Measurements from ENCODE around the gene KBTBD12. TPM values are rescaled to one million over a fixed set of nuclear protein-coding genes. Genes with fewer than 3 reads are reported as not detected.
A peak's percentile ranks its signal among the peaks of the same experiment; 100 is the strongest.

KBTBD12 gene
- polyA plus RNA-seq, 1 donor from 2014 or later, result not detected

DNA sequence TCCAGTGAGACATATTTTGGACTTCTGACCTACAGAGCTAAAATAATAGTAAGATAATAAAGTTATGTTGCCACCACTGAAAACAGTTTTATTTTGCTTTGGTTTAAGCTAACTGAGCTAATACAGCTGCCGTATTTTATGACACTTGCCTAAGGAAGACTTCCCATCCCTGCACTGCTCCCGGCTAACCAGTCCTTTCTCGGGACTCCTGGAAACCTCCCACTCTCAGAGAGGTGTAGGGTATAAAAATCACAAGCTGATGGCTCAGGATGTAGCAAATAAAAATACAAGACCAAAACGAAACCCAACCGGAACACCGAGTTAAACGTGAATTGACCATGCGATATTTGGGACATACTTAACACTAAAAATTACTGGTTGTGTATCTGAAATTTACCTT, 448 bp upstream of the KBTBD12 start:
- H3K27me3 Mint-ChIP-seq, result peaks cover 22% of the 10 kb centered on the region
- no peak overlapping the region for H3K27ac Mint-ChIP-seq
- no peaks in the 10 kb centered on the region for H3K4me1 Mint-ChIP-seq
- H3K4me3 Mint-ChIP-seq, result peak overlapping the region in 2 of 4 donors; percentile 31 to 51
- no peaks in the 10 kb centered on the region for H3K36me3 Mint-ChIP-seq
- H3K9me3 Mint-ChIP-seq, result peaks cover 1 to 7% (median 7%) of the 10 kb centered on the region in 3 donors

DNA sequence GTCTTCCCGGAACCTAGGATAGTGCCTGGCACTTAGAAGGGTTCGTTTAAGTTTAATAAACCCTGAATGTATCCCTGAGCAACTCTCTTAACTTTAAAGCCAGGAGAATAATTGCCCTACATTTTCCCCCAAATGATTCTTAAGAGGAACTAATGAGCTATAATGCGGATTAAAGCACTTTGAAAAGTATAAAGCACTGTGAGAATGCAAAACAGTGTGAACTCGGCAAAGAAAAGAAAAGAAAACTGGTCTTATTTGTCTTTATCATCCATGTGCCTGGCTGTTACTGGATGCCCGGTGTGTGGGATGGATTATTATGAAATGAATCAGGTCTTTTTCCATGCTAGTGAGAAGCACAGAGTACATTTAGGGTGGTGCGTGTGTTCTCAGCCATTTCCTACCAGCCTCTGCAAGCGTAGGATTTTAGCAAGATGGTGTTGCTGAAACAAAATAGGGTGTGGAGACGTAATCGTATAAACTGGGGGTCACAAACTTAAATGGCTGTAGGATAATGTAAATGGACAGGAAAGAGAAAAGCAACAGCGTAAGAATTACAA, 983 bp downstream of the KBTBD12 start:
- Mint-ChIP-seq H3K9me3 (peaks cover 1 to 7% (median 7%) of the 10 kb centered on the region in 3 donors), H3K27me3 (peaks cover 19% of the 10 kb centered on the region), H3K4me1 (no peaks in the 10 kb centered on the region), H3K27ac (no peak overlapping the region), H3K4me3 (peak overlapping the region in 2 of 4 donors; percentile 4 to 36), H3K36me3 (no peaks in the 10 kb centered on the region)

DNA sequence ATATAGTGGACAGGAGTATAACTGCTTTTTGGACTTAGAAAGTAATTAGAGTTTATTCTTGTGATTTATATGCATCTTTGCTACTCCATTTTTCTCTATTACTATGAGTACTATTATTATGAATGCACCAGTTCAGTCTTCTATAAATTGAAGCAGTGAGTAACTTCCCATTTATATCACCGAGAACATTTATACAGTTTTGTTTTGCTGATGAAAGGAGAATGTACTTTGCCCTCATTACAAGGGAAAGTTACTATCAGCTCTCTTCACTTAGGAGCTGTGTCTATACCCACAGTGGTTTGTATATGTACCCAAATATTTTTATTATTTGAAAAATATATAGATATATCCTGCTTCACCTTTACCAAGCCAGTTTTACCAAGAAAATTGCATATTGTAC, 5.7 kb downstream of the KBTBD12 start:
- peaks cover 2% of the 10 kb centered on the region for H3K27me3 Mint-ChIP-seq
- no peaks in the 10 kb centered on the region for H3K9me3 Mint-ChIP-seq
- no peak overlapping the region for H3K4me3 Mint-ChIP-seq
- no peaks in the 10 kb centered on the region for H3K36me3 Mint-ChIP-seq
- H3K27ac Mint-ChIP-seq, result no peak overlapping the region
- peaks cover 6 to 7% (median 7%) of the 10 kb centered on the region in 3 donors for H3K4me1 Mint-ChIP-seq

DNA sequence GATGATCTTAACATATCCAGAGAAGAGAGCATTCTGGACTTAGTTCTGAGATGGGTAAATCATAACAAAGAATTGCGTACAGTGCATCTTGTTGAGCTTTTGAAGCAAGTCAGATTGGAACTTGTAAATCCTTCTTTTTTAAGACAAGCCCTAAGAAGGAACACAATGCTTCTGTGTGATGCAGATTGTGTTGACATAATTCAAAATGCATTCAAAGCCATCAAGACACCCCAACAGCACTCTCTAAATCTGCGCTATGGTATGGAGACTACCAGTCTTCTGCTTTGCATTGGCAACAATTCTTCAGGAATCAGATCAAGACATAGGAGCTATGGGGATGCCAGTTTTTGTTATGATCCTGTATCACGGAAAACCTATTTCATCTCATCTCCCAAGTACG, 8.6 kb downstream of the KBTBD12 start:
- Mint-ChIP-seq H3K4me1 (peaks cover 6 to 10% (median 8%) of the 10 kb centered on the region in 3 donors), H3K4me3 (no peak overlapping the region), H3K36me3 (peaks cover 2% of the 10 kb centered on the region), H3K27me3 (peaks cover 2% of the 10 kb centered on the region), H3K9me3 (no peaks in the 10 kb centered on the region), H3K27ac (no peak overlapping the region)

DNA sequence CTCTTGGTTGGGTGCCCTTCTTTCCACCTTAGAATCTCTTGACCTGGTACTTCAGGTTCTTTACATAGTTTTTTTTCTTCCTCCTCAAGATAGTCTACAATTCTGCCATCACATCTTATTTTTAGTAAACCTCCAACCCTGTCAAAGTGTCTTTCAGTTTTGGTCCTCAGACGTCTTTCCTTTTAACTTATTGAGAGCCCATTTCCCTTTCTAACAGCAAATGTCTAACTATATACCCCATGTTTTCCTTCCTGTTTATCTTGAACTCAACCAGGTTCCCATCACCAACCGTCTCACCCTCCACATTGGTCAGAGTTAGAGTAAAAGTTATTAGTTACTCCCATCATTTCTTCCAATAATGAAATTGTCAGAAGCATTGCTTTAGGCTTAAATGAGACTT, 10.4 kb downstream of the KBTBD12 start:
- H3K4me1 Mint-ChIP-seq, result peaks cover 6 to 10% (median 8%) of the 10 kb centered on the region in 3 donors
- H3K36me3 Mint-ChIP-seq, result peaks cover 2% of the 10 kb centered on the region
- peak overlapping the region in 1 of 4 donors; percentile 28 for H3K4me3 Mint-ChIP-seq
- H3K9me3 Mint-ChIP-seq, result peaks cover 0 to 2% (median 0%) of the 10 kb centered on the region in 3 donors
- no peak overlapping the region for H3K27ac Mint-ChIP-seq
- peaks cover 2% of the 10 kb centered on the region for H3K27me3 Mint-ChIP-seq

DNA sequence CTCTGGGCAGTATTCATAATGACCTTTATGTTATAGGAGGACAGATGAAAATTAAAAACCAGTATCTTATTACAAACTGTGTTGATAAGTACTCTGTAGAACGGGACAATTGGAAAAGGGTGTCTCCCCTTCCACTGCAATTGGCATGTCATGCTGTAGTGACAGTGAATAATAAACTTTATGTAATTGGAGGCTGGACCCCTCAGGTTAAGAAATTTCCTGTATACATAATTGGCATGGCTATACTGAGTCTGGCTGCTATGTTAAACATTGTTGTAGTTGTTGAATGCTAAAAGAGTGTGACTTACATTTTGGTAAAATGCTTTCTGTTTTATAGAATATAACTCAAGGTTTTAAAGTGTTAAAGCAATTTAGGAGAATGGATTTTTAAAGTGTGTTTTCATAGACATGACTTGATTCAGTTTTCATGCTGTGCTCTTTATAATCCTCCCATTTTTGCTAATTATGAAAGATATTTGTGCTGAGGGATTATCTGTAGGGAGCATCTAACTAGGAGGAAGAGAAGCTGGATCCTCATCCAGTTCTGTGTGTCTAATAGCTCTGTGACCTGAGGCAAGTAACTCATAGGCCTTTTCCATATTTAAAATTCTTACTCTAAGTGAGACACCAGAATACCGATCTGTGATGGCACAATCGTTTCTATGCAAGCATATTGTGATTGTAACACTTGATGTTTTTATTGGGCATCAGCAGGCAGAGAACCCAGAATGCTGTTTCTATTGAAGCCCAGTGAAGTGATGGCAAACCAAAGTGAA, 13.0 kb downstream of the KBTBD12 start:
- Mint-ChIP-seq H3K36me3 (peaks cover 2% of the 10 kb centered on the region), H3K27ac (no peak overlapping the region), H3K27me3 (peaks cover 2% of the 10 kb centered on the region), H3K4me1 (peaks cover 6 to 10% (median 8%) of the 10 kb centered on the region in 3 donors), H3K9me3 (peaks cover 0 to 2% (median 0%) of the 10 kb centered on the region in 3 donors), H3K4me3 (no peak overlapping the region)

DNA sequence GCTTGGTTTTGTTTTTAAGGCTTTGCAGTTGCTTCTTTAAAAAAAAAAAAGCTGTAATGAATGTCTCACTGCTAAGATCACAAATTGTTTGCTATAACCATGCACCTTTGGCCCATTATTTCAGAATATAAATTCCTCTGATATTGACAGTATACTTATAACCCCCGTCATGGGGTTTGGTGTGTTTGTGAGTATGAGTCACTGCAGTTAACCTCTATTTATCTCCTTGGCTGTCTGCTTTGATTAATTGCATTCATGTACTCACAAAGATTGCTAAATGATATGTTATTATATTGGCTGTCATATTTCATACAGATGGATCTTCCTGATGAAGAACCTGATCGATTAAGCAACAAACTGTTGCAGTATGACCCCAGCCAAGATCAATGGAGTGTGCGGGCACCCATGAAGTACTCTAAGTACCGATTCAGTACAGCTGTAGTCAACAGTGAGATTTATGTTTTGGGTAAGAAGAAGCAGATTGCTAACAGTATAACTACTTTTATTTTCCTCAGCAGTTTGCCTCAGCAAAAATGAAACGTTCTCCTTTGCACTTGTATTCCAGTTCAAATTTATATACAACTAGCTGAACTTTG, 14.9 kb downstream of the KBTBD12 start:
- peaks cover 11% of the 10 kb centered on the region for H3K27me3 Mint-ChIP-seq
- no peak overlapping the region for H3K27ac Mint-ChIP-seq
- H3K36me3 Mint-ChIP-seq, result peaks cover 2% of the 10 kb centered on the region
- H3K4me3 Mint-ChIP-seq, result no peak overlapping the region
- H3K4me1 Mint-ChIP-seq, result peaks cover 6 to 10% (median 8%) of the 10 kb centered on the region in 3 donors
- peaks cover 0 to 2% (median 0%) of the 10 kb centered on the region in 3 donors for H3K9me3 Mint-ChIP-seq

DNA sequence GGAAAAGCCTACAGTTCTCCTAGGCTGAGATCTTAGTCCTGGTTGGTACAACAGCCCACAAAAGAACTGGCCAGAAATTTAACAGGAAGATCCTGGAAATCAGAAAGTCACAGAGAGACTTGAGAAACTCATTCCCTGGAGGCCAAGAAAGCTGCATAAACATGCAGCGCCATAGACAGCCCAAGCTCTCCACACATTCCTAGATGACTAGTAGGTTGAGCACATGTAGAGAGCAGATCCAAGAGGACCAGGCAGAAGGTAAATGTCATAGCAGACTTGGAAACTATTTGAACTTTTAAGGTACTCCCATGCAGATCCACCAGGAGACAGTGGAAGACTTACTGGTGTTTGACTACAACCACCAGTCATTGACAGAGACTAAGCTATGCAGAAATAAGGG, 18.4 kb downstream of the KBTBD12 start:
- Mint-ChIP-seq H3K4me3 (no peak overlapping the region), H3K27me3 (peaks cover 15% of the 10 kb centered on the region), H3K36me3 (no peaks in the 10 kb centered on the region), H3K9me3 (peaks cover 0 to 2% (median 2%) of the 10 kb centered on the region in 3 donors), H3K27ac (no peak overlapping the region), H3K4me1 (no peaks in the 10 kb centered on the region)

DNA sequence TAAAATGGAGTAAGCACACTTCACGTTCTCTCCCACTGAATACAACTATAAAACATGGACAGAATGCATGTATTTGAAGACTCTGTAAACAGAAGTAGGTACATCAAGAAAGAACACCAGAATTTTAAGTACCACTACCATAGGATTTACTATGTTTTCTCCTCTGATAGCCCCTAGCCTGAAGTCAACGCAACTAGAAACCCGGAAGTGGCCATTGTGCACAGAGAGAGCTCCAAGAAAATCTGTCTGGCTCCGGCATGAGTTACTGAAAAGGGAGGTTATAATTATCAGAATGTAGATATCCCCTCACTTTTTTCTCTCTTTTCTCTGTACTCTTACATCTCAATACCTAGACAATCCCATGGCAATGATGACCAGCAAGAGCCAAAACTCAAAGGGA, 23.8 kb downstream of the KBTBD12 start:
- Mint-ChIP-seq H3K27me3 (peaks cover 13% of the 10 kb centered on the region), H3K4me1 (no peaks in the 10 kb centered on the region), H3K27ac (no peak overlapping the region), H3K4me3 (no peak overlapping the region), H3K36me3 (no peaks in the 10 kb centered on the region), H3K9me3 (peaks cover 2 to 21% (median 9%) of the 10 kb centered on the region in 3 donors)

DNA sequence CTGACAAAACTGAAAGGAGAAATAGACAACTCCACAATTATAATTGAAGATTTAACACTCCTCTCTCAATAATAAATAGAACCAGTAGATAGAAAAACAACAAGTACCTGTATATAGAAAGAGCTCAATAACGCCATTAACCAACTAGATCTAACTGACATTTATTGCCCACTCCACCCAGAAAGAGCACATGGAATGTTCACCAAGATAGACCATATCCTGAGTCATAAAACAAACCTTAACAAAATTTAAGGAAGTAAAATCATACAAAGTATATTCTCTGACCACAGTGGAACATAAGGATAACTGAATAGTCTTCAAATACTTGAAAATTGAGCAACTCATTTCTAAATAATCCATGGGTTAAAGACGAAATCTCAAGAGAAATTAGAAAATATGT, 25.1 kb downstream of the KBTBD12 start:
- Mint-ChIP-seq H3K36me3 (no peaks in the 10 kb centered on the region), H3K9me3 (peaks cover 2 to 21% (median 10%) of the 10 kb centered on the region in 3 donors), H3K27me3 (peaks cover 7% of the 10 kb centered on the region), H3K4me1 (no peaks in the 10 kb centered on the region), H3K27ac (no peak overlapping the region), H3K4me3 (no peak overlapping the region)

DNA sequence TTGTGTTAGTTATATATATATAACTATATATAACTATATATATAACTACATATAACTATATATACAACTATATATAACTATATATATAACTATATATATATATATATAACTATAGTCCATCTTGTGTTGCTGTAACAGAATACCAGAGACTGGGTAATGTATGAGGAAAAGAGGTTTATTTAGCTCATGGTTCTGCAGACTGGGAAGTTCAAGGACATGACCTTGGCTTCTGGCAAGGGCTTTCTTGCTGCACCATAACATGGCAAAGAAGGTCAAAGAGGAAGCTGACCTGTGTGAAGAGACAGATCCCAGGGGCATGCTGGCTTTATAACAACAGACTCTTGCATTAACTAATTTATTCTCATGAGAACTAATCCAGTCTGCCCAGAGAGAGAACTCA, 27.6 kb downstream of the KBTBD12 start:
- Mint-ChIP-seq H3K27me3 (peaks cover 1% of the 10 kb centered on the region), H3K4me3 (no peak overlapping the region)

DNA sequence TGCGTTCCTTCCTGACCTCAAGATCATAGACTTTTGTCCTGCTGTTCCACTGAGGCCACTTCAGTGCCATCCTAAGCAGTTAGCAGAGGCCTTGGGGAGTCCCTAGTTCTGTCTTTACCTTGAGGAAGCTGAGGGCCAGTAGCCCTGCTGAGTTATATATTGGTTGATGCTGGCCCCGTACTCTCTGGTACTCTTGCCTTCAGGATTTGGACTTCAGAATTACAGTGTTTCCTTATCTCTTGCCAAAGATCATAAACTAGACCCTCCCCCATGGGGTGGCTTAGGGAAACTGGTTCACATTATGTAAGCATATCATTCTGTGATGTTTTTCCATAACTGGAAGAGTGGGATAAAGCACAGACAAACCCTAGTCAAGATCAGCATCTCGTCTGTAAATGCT, 33.2 kb downstream of the KBTBD12 start:
- Mint-ChIP-seq H3K4me1 (no peaks in the 10 kb centered on the region), H3K36me3 (peaks cover 2% of the 10 kb centered on the region), H3K9me3 (peaks cover 0 to 4% (median 0%) of the 10 kb centered on the region in 3 donors), H3K27me3 (peaks cover 3% of the 10 kb centered on the region), H3K4me3 (no peak overlapping the region), H3K27ac (no peak overlapping the region)

More for the DNA sequence above, 27.6 kb downstream of the KBTBD12 start:
- Mint-ChIP-seq H3K4me1 (no peaks in the 10 kb centered on the region), H3K27ac (no peak overlapping the region), H3K9me3 (peaks cover 2 to 21% (median 8%) of the 10 kb centered on the region in 3 donors), H3K36me3 (no peaks in the 10 kb centered on the region)

DNA sequence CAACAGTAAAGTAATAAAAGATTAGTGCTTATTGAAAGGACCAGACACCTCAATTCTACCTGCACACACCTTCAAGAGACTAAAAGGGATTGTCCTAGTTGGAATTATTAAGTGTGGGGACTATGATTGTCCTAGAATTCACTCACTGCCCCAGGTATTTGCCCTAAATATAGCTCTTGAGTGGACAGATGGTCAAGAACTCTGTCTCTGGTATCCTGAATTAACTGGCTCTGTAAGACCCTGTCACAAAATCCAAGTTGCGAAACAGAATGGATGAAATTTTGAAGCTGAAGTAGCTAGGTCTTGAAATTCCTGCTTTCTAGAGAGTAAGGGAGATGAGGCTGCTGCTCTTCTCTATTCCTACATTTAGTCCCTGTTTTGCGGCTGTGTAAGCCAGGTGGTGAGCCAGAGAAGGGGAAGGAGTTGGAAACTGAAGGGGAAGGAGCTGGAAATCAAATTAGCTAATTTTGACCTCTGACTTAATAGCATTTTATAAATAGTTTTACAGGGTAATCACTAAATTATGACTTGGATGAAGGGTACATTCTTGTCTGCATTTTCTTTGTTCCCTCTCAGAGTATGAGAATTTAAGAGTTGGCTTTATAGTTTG, 34.5 kb downstream of the KBTBD12 start:
- H3K27me3 Mint-ChIP-seq, result peaks cover 3% of the 10 kb centered on the region
- no peak overlapping the region for H3K4me3 Mint-ChIP-seq
- no peaks in the 10 kb centered on the region for H3K9me3 Mint-ChIP-seq
- H3K36me3 Mint-ChIP-seq, result peaks cover 2% of the 10 kb centered on the region
- no peaks in the 10 kb centered on the region for H3K4me1 Mint-ChIP-seq
- H3K27ac Mint-ChIP-seq, result no peak overlapping the region

DNA sequence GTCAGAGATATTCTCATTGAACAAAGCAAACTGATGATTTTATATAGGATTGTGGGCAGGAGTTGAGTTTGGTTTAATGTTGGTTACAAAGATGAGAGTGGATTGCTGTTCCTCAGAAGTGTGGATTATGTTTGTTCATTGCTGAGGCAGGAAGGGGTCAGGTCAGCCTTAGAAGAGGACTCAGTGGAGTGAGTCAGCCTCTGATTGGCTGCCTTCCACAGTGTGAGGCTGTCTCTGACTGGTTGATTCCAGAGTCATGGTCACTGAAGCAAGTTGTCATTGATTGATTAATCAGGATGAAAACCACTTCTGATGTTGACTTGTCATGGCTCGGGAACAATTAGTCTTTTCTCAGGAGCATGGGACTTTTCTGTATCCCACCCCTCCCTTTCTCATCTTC, 36.2 kb downstream of the KBTBD12 start:
- no peaks in the 10 kb centered on the region for H3K9me3 Mint-ChIP-seq
- no peak overlapping the region for H3K27ac Mint-ChIP-seq
- H3K4me3 Mint-ChIP-seq, result no peak overlapping the region
- peaks cover 4% of the 10 kb centered on the region for H3K27me3 Mint-ChIP-seq
- peaks cover 2% of the 10 kb centered on the region for H3K36me3 Mint-ChIP-seq
- no peaks in the 10 kb centered on the region for H3K4me1 Mint-ChIP-seq
